Naive thymus-derived CD8-positive, alpha-beta T cell (primary cell): ENCODE results near the gene KAZN. TPM values are rescaled to one million over a fixed set of nuclear protein-coding genes. Genes with fewer than 3 reads are reported as not detected.

Experiments used
- ATAC-seq, 2 donors: fragments of 150-1000 bp; cut with Tn5 transposase in 1 of 2; sonication (Bioruptor Pico), chemical (Tn5 transposase) in 1 of 2; 1 replicate in 1 of 2; 2 replicates in 1 of 2; pipeline ENCODE4 v1.10.0; 2021; ENCODE audit warnings: mild to moderate bottlenecking in 2 of 2, moderate library complexity in 2 of 2
- POLR2A ChIA-PET: fragments of 350-600 bp; sonication (Branson Sonifier 250); formaldehyde crosslinking; loops from one replicate; lab custom pipeline; 2021; ENCODE audit warnings: antibody characterized with exemption; lab: Charles Lee
- DNase-seq, 10 donors: peaks; one replicate each; pipeline versions ENCODE4 v3.0.0 to v3.0.0-alpha.2; 2020 to 2022
- H3K27ac Mint-ChIP-seq, 10 donors: one replicate each; pipeline ENCODE4 v1.8.0; 2020 to 2022; ENCODE audit warnings: mild to moderate bottlenecking in 10 of 10, mixed read lengths in 10 of 10, moderate library complexity in 4 of 10, inconsistent platforms in 1 of 10
- H3K27me3 Mint-ChIP-seq, 5 donors: one replicate each; pipeline ENCODE4 v1.8.0; 2021 to 2022; ENCODE audit warnings: mixed read lengths in 5 of 5
- H3K36me3 Mint-ChIP-seq, 3 donors: one replicate each; pipeline ENCODE4 v1.8.0; 2020 to 2022; ENCODE audit warnings: mixed read lengths in 3 of 3, mild to moderate bottlenecking in 2 of 3, inconsistent platforms in 1 of 3
- H3K4me1 Mint-ChIP-seq, 4 donors: one replicate each; pipeline ENCODE4 v1.8.0; 2021 to 2022; ENCODE audit warnings: mixed read lengths in 4 of 4
- H3K4me3 Mint-ChIP-seq, 10 donors: one replicate each; pipeline ENCODE4 v1.8.0; 2020 to 2022; ENCODE audit warnings: mild to moderate bottlenecking in 10 of 10, mixed read lengths in 10 of 10, moderate library complexity in 6 of 10, inconsistent platforms in 1 of 10
- H3K9me3 Mint-ChIP-seq, 9 donors: one replicate each; pipeline ENCODE4 v1.8.0; 2020 to 2022; ENCODE audit warnings: mixed read lengths in 9 of 9, mild to moderate bottlenecking in 3 of 9, inconsistent platforms in 1 of 9, moderate library complexity in 1 of 9
- polyA plus RNA-seq, 3 donors: library from polyadenylated mRNA; unstranded; fragments of 300-500 nt; fragmentation: Illumina TruSeq; gene quantifications; one replicate each; pipeline ENCODE4 v1.2.3, GENCODE V29; 2021
- total RNA-seq, 8 experiments: library from RNA in 2 of 8; stranded (reverse) in 2 of 8; gene quantifications; one replicate each; pipeline ENCODE4 v1.2.3 and lab custom pipeline; 2021 to 2026

Gene KAZN
- total and polyA plus RNA-seq, 5 experiments from 2014 or later, result 0.02 to 0.63 (median 0.12) TPM; not detected in 1

DNA sequence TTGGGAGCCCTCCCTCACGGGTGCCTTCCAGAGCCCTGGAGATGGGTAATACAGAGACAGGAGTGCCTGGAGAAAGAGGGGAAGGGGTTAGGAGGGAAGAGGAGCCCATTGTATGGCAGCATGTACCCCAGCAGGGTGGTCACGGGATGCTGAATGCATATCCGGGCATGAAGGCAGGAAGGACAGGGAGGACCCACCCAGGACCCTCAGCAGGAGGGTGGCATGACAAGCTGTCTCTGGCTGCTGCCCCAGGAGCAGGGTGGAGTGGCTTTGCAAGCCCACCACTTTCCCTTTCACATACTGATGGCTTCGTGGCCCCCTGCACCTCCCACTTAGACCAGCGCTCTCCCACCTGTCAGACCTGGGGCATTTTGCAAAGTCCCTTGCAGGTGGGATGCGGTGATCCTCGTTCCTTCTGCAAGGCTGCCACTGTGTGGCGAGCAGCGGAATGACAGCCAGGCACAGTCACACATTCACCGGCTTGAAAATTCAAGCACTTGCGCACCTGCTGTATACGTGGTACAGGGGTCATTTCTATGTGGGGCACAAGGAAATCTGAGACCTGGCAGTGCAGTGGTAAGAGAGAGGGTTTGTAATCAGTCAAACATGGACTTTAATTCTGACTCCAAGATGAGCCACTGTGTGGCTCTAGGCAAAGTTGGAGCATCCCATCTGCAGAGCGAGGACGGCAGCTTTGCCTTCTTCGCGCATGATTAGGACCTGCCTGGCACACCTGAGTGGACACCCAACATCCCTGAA lies 501.8 kb downstream of the KAZN start:
- DNase-seq (peak in 8 of 10 donors; percentile 24 to 41 (median 32)), ATAC-seq (peak; percentile 61)
- H3K36me3 Mint-ChIP-seq, result no peaks in the 10 kb centered on the region
- H3K4me3 Mint-ChIP-seq, result peak overlapping the region in 2 of 10 donors; percentile 2 to 3
- POLR2A ChIA-PET, result no interaction called here
- H3K9me3 Mint-ChIP-seq, result peaks cover 0 to 2% (median 0%) of the 10 kb centered on the region in 9 donors
- peaks cover 17 to 44% (median 33%) of the 10 kb centered on the region in 5 donors for H3K27me3 Mint-ChIP-seq
- peaks cover 8 to 19% (median 11%) of the 10 kb centered on the region in 4 donors for H3K4me1 Mint-ChIP-seq
- H3K27ac Mint-ChIP-seq, result peak overlapping the region in 1 of 10 donors; percentile 52

DNA sequence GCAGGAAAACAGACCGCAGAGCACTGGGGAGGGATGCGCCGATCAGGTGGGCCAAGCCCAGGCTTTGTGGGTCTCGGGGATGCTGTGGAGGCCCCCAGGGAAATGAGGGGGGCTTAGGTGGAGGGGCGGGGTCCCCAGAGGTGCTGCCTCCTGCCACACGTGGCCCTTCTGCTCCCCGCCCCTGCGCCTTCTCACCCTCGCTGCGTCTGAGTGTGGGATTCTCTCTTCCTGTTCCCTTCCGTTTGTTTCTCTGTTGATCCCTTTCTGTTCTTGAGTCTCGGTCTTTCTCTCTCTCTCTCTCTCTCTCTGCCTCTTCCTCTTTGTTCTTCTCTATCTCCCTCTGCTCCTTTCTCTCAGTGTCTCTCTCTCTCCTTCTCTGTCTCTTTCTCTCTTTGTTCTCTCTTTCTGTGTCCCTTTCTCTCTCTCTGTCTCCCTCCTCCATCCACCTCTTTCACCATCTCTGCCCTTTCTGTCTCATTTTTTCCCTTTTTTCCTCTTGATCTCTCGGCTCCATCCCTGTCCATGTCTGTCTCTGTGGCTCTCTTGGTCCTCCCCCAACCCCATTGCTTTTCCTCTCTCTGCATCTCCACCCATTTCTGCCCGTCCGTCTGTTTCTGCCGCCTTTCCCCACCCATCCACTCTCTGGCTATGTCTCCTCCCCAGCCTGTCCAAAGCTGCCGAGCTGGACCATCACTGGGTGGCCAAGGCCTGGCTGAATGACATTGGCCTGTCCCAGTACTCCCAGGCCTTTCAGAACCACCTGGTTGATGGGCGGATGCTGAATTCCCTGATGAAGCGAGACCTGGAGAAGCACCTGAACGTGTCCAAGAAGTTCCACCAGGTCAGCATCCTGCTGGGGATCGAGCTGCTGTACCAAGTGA lies 502.6 kb downstream of the KAZN start:
- peaks cover 8 to 19% (median 10%) of the 10 kb centered on the region in 4 donors for H3K4me1 Mint-ChIP-seq
- peaks cover 17 to 44% (median 33%) of the 10 kb centered on the region in 5 donors for H3K27me3 Mint-ChIP-seq
- no peaks in the 10 kb centered on the region for H3K36me3 Mint-ChIP-seq
- ATAC-seq (no peak), DNase-seq (no peak)
- H3K9me3 Mint-ChIP-seq, result peaks cover 0 to 2% (median 0%) of the 10 kb centered on the region in 9 donors
- peak overlapping the region in 2 of 10 donors; percentile 0 to 3 for H3K4me3 Mint-ChIP-seq
- POLR2A ChIA-PET, result no interaction called here
- peak overlapping the region in 1 of 10 donors; percentile 21 for H3K27ac Mint-ChIP-seq

DNA sequence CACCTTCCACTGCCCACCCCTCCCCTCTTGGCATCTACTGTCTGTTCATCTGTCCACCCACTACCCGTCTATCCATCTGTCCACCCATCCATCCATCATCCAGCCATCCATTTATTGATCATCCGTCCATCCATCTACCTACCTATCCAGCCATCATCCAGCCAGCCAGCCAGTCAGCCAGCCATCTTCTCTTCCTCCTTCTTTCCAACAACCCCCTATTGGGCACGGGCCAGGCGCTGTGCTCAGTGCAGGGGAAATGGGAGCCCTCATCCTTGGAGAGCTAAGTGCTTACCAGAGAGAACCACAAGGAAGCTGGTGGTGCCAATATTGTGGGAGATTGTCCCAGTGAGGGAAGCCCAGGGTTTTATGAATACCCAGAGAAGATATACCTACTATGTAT lies 503.3 kb downstream of the KAZN start:
- no peaks in the 10 kb centered on the region for H3K36me3 Mint-ChIP-seq
- DNase-seq, result no peak
- POLR2A ChIA-PET, result no interaction called here
- no peak overlapping the region for H3K4me3 Mint-ChIP-seq
- H3K27me3 Mint-ChIP-seq, result peaks cover 17 to 44% (median 33%) of the 10 kb centered on the region in 5 donors
- H3K4me1 Mint-ChIP-seq, result peaks cover 8 to 19% (median 10%) of the 10 kb centered on the region in 4 donors
- H3K27ac Mint-ChIP-seq, result no peak overlapping the region
- peaks cover 0 to 2% (median 0%) of the 10 kb centered on the region in 9 donors for H3K9me3 Mint-ChIP-seq
- ATAC-seq, result no peak

DNA sequence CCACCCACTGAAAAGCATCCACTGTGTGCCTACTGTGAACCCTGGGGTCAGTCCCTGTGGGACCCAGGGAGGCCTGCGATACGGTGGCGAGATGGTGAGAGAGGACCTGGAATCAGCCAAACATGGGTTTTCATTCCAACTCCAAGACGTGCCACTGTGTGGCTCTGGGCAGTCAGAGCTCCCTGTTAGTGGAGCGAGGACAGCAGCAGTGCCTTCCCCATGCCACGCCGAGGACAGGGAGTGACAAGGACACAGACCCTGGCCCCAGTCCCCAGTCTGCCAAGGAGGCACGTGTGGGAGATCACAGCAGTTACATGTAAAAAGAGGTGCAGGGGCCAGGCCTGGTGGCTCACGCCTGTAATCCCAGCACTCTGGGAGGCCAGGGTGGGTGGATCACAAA lies 504.2 kb downstream of the KAZN start:
- H3K4me3 Mint-ChIP-seq, result no peak overlapping the region
- H3K27ac Mint-ChIP-seq, result no peak overlapping the region
- no peaks in the 10 kb centered on the region for H3K36me3 Mint-ChIP-seq
- H3K4me1 Mint-ChIP-seq, result peaks cover 8 to 19% (median 10%) of the 10 kb centered on the region in 4 donors
- DNase-seq (no peak), ATAC-seq (no peak)
- peaks cover 0 to 2% (median 0%) of the 10 kb centered on the region in 9 donors for H3K9me3 Mint-ChIP-seq
- peaks cover 14 to 47% (median 33%) of the 10 kb centered on the region in 5 donors for H3K27me3 Mint-ChIP-seq
- POLR2A ChIA-PET, result no interaction called here

DNA sequence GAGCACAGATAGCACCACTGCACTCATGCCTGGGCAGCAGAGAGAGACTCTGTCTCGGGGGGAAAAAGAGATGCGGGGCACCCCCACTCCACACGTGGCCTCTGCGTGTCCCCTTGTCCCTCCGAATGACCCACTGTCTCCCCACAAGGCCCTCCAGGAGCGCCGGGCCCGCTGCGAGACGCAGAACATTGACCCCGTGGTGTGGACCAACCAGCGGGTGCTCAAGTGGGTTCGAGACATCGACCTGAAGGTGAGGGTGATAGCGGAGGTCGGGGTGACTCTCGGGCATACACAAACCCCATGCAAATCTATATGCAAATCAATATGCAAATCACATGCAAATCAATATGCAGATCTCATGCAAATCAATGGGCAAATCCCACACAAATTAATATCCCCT lies 504.7 kb downstream of the KAZN start:
- Mint-ChIP-seq H3K27ac (no peak overlapping the region), H3K9me3 (peaks cover 0 to 2% (median 0%) of the 10 kb centered on the region in 9 donors), H3K4me1 (peaks cover 8 to 19% (median 10%) of the 10 kb centered on the region in 4 donors), H3K36me3 (no peaks in the 10 kb centered on the region), H3K4me3 (no peak overlapping the region), H3K27me3 (peaks cover 14 to 47% (median 33%) of the 10 kb centered on the region in 5 donors)
- POLR2A ChIA-PET, result interaction anchor here (0.6 kb wide), 1 partner anchor 34 kb away, joined by 3 read pairs; no protein-coding TSS in a partner anchor
- ATAC-seq, result no peak
- no peak for DNase-seq

DNA sequence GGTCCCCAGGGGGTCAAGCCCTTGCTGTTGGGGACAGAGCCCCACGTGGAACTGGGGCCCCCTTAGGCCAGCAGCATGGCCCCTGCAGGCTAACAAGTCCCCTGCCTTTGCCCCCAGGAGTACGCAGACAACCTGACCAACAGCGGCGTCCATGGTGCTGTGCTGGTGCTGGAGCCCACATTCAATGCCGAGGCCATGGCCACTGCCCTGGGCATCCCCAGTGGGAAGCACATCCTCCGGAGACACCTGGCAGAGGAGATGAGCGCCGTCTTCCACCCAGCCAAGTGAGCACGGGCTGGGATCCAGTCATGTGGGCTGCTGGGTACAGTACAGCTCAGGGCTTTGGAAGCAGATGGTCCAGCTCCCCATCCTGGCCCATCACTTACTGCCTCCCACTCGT lies 505.4 kb downstream of the KAZN start:
- DNase-seq (no peak), ATAC-seq (no peak)
- POLR2A ChIA-PET, result no interaction called here
- H3K4me3 Mint-ChIP-seq, result no peak overlapping the region
- H3K36me3 Mint-ChIP-seq, result no peaks in the 10 kb centered on the region
- peaks cover 14 to 46% (median 31%) of the 10 kb centered on the region in 5 donors for H3K27me3 Mint-ChIP-seq
- H3K4me1 Mint-ChIP-seq, result peaks cover 8 to 19% (median 10%) of the 10 kb centered on the region in 4 donors
- peaks cover 0 to 2% (median 0%) of the 10 kb centered on the region in 9 donors for H3K9me3 Mint-ChIP-seq
- no peak overlapping the region for H3K27ac Mint-ChIP-seq

DNA sequence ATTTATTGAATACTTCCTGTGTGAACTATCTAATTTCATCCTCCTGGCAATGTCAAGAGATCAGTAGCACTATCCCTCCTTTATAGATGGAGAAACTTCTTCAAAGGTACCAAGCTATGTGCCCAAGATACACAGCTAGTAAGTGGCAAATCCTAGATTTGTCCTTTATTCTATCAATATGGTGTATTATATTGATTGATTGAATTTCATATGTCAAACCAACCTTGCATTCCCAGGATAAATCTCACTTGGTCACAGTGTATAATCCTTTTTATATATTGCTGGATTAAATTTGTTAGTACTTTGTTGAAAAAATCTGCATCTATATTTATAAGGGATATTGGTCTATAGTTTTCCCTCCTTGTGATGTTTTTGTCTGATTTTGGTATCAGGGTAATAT lies 506.3 kb downstream of the KAZN start:
- POLR2A ChIA-PET, result no interaction called here
- Mint-ChIP-seq H3K27me3 (peaks cover 9 to 38% (median 26%) of the 10 kb centered on the region in 5 donors), H3K9me3 (peaks cover 0 to 2% (median 0%) of the 10 kb centered on the region in 9 donors), H3K4me1 (peaks cover 8 to 16% (median 9%) of the 10 kb centered on the region in 4 donors), H3K36me3 (no peaks in the 10 kb centered on the region), H3K27ac (no peak overlapping the region), H3K4me3 (no peak overlapping the region)
- ATAC-seq (no peak), DNase-seq (no peak)

DNA sequence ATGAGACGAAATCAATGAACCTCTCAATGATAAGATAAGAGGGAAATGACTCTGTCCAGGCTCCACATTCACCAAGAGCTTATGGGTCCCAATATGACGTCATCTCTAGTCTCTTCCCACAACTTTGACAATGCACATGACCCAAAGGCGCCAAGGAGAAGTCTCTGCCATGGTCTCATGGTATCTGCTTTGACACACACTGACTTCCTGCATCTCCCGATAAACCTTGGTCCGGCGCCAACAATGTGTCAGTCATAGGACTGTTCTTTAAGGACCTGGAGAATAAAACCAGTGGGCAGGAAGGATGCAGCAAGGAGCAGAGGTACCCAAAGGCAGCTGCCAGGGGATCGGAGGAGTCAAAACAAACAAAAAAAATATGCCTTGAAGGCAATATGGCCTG lies 508.1 kb downstream of the KAZN start:
- POLR2A ChIA-PET, result no interaction called here
- H3K27me3 Mint-ChIP-seq, result peaks cover 3 to 21% (median 9%) of the 10 kb centered on the region in 5 donors
- H3K4me1 Mint-ChIP-seq, result no peaks in the 10 kb centered on the region
- H3K4me3 Mint-ChIP-seq, result no peak overlapping the region
- no peak for ATAC-seq
- H3K36me3 Mint-ChIP-seq, result no peaks in the 10 kb centered on the region
- no peak for DNase-seq
- peaks cover 0 to 2% (median 0%) of the 10 kb centered on the region in 9 donors for H3K9me3 Mint-ChIP-seq
- H3K27ac Mint-ChIP-seq, result no peak overlapping the region

DNA sequence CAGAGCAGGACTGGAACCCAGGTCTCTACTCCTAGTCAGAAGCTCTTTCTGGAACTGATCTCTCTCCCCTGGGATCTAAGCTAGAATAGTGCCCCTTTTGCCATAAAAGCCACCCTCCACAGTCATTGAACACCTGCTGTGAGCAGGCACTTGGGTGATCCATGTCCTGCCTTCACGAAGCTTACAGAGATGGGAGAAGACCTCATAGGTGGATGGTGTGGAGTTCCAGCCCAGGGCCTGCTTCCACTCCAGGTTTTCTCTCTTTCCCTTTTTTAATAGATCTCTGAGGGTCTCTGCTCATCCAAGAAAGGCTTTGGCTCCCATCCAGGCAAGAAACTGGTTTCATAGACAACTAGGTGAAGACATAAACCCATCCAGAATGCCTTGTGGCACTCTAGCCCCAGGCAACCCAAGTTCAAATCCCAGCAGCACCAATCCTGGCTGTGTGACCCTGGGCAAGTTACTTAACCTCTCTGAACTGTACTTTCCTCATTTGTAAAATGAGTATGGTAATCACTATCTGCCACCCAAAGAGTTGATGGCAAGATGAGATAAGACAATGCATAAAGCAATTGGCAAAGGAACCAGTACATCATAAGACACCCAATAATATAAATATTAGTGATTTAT lies 508.7 kb downstream of the KAZN start:
- ATAC-seq (no peak), DNase-seq (no peak)
- H3K27ac Mint-ChIP-seq, result no peak overlapping the region
- peaks cover 0 to 17% (median 3%) of the 10 kb centered on the region in 5 donors for H3K27me3 Mint-ChIP-seq
- peaks cover 0 to 2% (median 0%) of the 10 kb centered on the region in 9 donors for H3K9me3 Mint-ChIP-seq
- H3K36me3 Mint-ChIP-seq, result no peaks in the 10 kb centered on the region
- POLR2A ChIA-PET, result no interaction called here
- no peak overlapping the region for H3K4me3 Mint-ChIP-seq
- H3K4me1 Mint-ChIP-seq, result no peaks in the 10 kb centered on the region

DNA sequence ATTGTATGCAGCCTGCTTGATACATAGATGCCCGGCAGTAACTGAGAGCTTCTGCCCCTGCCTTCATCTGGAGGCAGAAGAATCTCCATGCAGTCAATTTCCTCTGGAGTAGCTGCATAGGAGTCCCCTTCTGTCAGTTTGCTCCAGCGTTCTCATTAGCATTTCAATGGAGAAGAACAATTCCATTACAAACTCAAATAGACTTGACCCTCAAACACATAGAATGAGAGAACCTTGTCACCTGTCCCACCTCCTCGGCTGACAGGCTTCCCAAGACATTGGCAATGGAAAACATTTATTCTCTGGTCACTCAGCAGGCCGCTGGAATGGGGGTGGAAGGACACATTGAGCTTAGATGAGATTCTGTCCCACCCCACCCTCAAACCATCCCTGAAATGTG lies 509.4 kb downstream of the KAZN start:
- no peak for ATAC-seq
- H3K27ac Mint-ChIP-seq, result no peak overlapping the region
- peaks cover 0 to 2% (median 0%) of the 10 kb centered on the region in 9 donors for H3K9me3 Mint-ChIP-seq
- no peaks in the 10 kb centered on the region for H3K36me3 Mint-ChIP-seq
- no peaks in the 10 kb centered on the region for H3K4me1 Mint-ChIP-seq
- DNase-seq, result no peak
- POLR2A ChIA-PET, result no interaction called here
- no peak overlapping the region for H3K4me3 Mint-ChIP-seq
- H3K27me3 Mint-ChIP-seq, result peaks cover 0 to 17% (median 3%) of the 10 kb centered on the region in 5 donors

DNA sequence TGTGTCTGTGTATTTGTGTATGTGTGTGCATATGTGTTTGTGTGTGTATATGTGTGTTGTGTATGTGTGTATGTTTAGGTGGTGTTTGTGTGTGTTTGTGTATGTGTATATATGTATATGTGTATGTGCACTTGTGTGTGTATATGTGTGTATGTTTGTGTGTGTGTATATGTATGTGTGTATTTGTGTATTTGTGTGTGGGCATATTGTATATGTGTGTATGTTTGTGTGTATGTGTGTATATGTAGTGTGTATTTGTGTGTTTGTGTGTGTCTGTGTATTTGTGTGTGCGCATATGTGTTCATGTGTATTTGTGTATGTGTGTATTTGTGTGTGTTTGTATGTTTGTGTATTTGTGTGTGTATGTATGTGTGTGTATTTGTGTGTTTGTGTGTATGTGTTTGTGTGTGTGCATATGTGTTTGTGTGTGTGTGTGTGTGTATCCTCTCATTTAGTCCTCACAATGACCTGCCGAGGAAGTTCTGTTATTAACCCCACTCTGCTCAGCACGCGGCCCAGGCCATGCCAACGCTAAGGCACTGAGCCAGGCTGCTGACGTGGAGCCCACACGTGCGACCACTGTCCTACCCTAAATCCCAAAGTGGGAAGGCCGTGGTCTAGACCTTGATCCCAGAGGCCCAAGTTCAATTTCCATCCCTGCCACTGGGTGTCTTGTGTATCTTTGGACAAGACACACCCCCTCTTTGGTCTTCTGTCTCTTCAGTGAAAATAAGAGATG lies 511.8 kb downstream of the KAZN start:
- no peak for ATAC-seq
- H3K36me3 Mint-ChIP-seq, result no peaks in the 10 kb centered on the region

DNA sequence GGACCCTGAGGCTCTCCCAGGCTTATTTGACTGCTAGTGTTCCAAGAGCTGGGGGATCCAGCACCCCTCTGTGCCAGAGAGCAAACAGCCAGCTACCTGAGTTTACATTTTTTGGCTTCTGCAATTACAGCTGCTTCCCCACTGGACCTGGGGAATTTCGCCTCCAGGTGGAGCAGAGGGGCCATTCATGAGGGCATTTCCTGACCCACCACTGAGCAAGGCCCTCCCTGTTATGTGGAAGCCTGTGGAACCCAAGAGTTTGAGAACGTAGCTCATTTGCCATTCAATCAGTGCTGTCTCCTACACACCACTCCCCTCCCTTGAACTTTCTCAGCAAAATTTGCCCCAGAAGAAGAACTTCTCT lies 512.4 kb downstream of the KAZN start:
- H3K27me3 Mint-ChIP-seq, result peaks cover 0 to 19% (median 7%) of the 10 kb centered on the region in 5 donors
- POLR2A ChIA-PET, result no interaction called here
- ATAC-seq (no peak), DNase-seq (no peak)
- no peaks in the 10 kb centered on the region for H3K4me1 Mint-ChIP-seq
- no peaks in the 10 kb centered on the region for H3K9me3 Mint-ChIP-seq
- H3K4me3 Mint-ChIP-seq, result no peak overlapping the region
- no peaks in the 10 kb centered on the region for H3K36me3 Mint-ChIP-seq
- H3K27ac Mint-ChIP-seq, result no peak overlapping the region

More for the DNA sequence above, 511.8 kb downstream of the KAZN start:
- Mint-ChIP-seq H3K4me3 (no peak overlapping the region), H3K27ac (no peak overlapping the region), H3K27me3 (peaks cover 0 to 18% (median 7%) of the 10 kb centered on the region in 5 donors), H3K4me1 (no peaks in the 10 kb centered on the region), H3K9me3 (no peaks in the 10 kb centered on the region)
- no peak for DNase-seq
- POLR2A ChIA-PET, result no interaction called here
